B cell (primary cell): ENCODE measurements around the gene SH3YL1. TPM values are rescaled to one million over a fixed set of nuclear protein-coding genes. Genes with fewer than 3 reads are reported as not detected.

Experiments used
- ATAC-seq: fragments of 200-7000 bp; cut with Tn5 transposase; one replicate; pipeline ENCODE4 v1.10.0; 2021; ENCODE audit warnings: low read depth, mild to moderate bottlenecking, moderate number of reproducible peaks, moderate library complexity
- CTCF ChIA-PET: fragments of 350-600 bp; sonication (Branson Sonifier 250); formaldehyde crosslinking; loops from one replicate; lab custom pipeline; 2021; ENCODE audit warnings: antibody characterized with exemption, inconsistent platforms; lab: Charles Lee
- POLR2A ChIA-PET: fragments of 350-600 bp; sonication (Branson Sonifier 250); formaldehyde crosslinking; loops from one replicate; lab custom pipeline; 2021; ENCODE audit warnings: antibody characterized with exemption; lab: Charles Lee
- DNase-seq: peaks from one replicate; pipeline ENCODE4 v3.0.0; 2013
- H2AFZ ChIP-seq: 2 replicates; pipeline ENCODE4 v1.6.1; 2012; ENCODE audit warnings: mild to moderate bottlenecking, low read depth, low read length; ENCODE audit not compliant: insufficient read depth, poor library complexity, severe bottlenecking
- H3K27ac ChIP-seq, 2 donors: 1 replicate in 1 of 2; 2 replicates in 1 of 2; pipeline ENCODE4 v1.5.1; 2012 to 2013; ENCODE audit warnings: low read length in 2 of 2, mild to moderate bottlenecking in 2 of 2, moderate library complexity in 1 of 2
- H3K27me3 ChIP-seq, 4 experiments: fragments of 200-600 bp in 1 of 4; sonication (generic) in 1 of 4; replicated peaks in 1 of 4; 1 replicate in 2 of 4; 2 replicates in 2 of 4; pipeline versions ENCODE4 v1.6.1 to v1.7.0; 2013 to 2016; ENCODE audit warnings: low read length in 3 of 4, mild to moderate bottlenecking in 2 of 4, mixed read lengths in 1 of 4, moderate library complexity in 1 of 4; ENCODE audit not compliant: insufficient read depth in 4 of 4, control insufficient read depth in 3 of 4; ENCODE audit errors: control extremely low read depth in 1 of 4
- H3K36me3 ChIP-seq, 2 experiments: replicated peaks in 1 of 2; 1 replicate in 1 of 2; 2 replicates in 1 of 2; pipeline versions ENCODE4 v1.6.1 to v1.7.1; 2013; ENCODE audit warnings: low read length in 1 of 2; ENCODE audit not compliant: insufficient read depth in 2 of 2, control insufficient read depth in 1 of 2; ENCODE audit errors: control extremely low read depth in 1 of 2, extremely low read depth in 1 of 2
- H3K4me1 ChIP-seq, 2 donors: fragments of 200-600 bp in 1 of 2; sonication (generic) in 1 of 2; 1 replicate in 1 of 2; 2 replicates in 1 of 2; pipeline versions ENCODE4 v1.5.1 to v1.6.1; 2013 to 2017; ENCODE audit warnings: low read length in 2 of 2; ENCODE audit not compliant: control insufficient read depth in 2 of 2, insufficient read depth in 2 of 2
- H3K4me2 ChIP-seq: replicated peaks from 2 replicates; pipeline ENCODE3; 2012; ENCODE audit warnings: mild to moderate bottlenecking, low read depth, low read length; ENCODE audit not compliant: poor library complexity, severe bottlenecking
- H3K4me3 ChIP-seq, 5 experiments: fragments of 200-600 bp in 1 of 5; sonication (generic) in 1 of 5; 1 replicate in 3 of 5; 2 replicates in 2 of 5; pipeline versions ENCODE4 v1.5.1 to v1.7.0; 2011 to 2016; ENCODE audit warnings: low read length in 4 of 5, mild to moderate bottlenecking in 4 of 5, low read depth in 2 of 5, control low read depth in 1 of 5, moderate library complexity in 1 of 5; ENCODE audit not compliant: insufficient read depth in 1 of 5; ENCODE audit errors: control extremely low read depth in 1 of 5, extremely low read depth in 1 of 5
- H3K79me2 ChIP-seq: fragments of 200-600 bp; sonication (generic); one replicate; pipeline ENCODE4 v1.6.0; 2016; ENCODE audit warnings: low read length; ENCODE audit not compliant: control insufficient read depth, insufficient read depth
- H3K9ac ChIP-seq: fragments of 200-600 bp; sonication (generic); 2 replicates; pipeline ENCODE4 v1.6.1; 2017; ENCODE audit warnings: mild to moderate bottlenecking, low read length, moderate library complexity
- H3K9me3 ChIP-seq, 3 donors: one replicate each; pipeline versions ENCODE4 v1.6.1 to v1.7.1; 2013; ENCODE audit warnings: low read length in 2 of 3; ENCODE audit not compliant: control insufficient read depth in 2 of 3, insufficient read depth in 1 of 3; ENCODE audit errors: control extremely low read depth in 1 of 3
- H4K20me1 ChIP-seq: 2 replicates; pipeline ENCODE4 v1.6.0; 2012; ENCODE audit warnings: mild to moderate bottlenecking, low read length; ENCODE audit not compliant: insufficient read depth, control insufficient read depth, poor library complexity, severe bottlenecking
- H3K27ac Mint-ChIP-seq: one replicate; pipeline ENCODE4 v1.8.0; 2021; ENCODE audit warnings: mixed read lengths
- H3K27me3 Mint-ChIP-seq: one replicate; pipeline ENCODE4 v1.8.0; 2021; ENCODE audit warnings: mixed read lengths
- H3K4me1 Mint-ChIP-seq: one replicate; pipeline ENCODE4 v1.8.0; 2021; ENCODE audit warnings: mixed read lengths
- H3K4me3 Mint-ChIP-seq: one replicate; pipeline ENCODE4 v1.8.0; 2021; ENCODE audit warnings: mixed read lengths
- H3K9me3 Mint-ChIP-seq: one replicate; pipeline ENCODE4 v1.8.0; 2022; ENCODE audit warnings: mixed read lengths; ENCODE audit not compliant: insufficient read depth
- CTCF ChIP-seq: fragments of 200-600 bp; IDR thresholded peaks from one replicate; pipeline ENCODE4 v1.8.0; 2022; ENCODE audit warnings: antibody characterized with exemption, mild to moderate bottlenecking
- EZH2 ChIP-seq: IDR thresholded peaks from 2 replicates; pipeline ENCODE4 v1.6.1; 2012; ENCODE audit warnings: borderline replicate concordance, low read depth, mild to moderate bottlenecking, moderate library complexity, low read length; ENCODE audit not compliant: insufficient read depth, poor library complexity, severe bottlenecking
- WGBS: methylation state at CpG from one replicate; pipeline ENCODE4 v1.1.5; 2013; ENCODE audit warnings: missing lambda C conversion rate; ENCODE audit not compliant: insufficient coverage; 5-methylcytosine and 5-hydroxymethylcytosine counted together
- intact Hi-C: fragments of 100-400 bp; cut with micrococcal nuclease; formaldehyde crosslinking; loops from one replicate; pipeline ENCODE4 v1.10.0; 2022
- polyA plus RNA-seq: library from polyadenylated mRNA; depleted of rRNA; stranded (reverse); fragments of >200 nt; gene quantifications from 2 replicates; pipeline ENCODE4 v1.2.3, GENCODE V29; 2012
- total RNA-seq, 2 donors: library from RNA; stranded (reverse); fragments of 120-200 nt in 1 of 2; gene quantifications; 1 replicate in 1 of 2; 2 replicates in 1 of 2; pipeline versions ENCODE4 v1.2.3 to v1.2.4, GENCODE V29; 2013 to 2022

Gene SH3YL1
- total and polyA plus RNA-seq, 2 donors (not counting 1 experiment from before 2014, with no cell fraction given), result 33.2 to 48.4 TPM

- peaks cover 35% of the 10 kb centered on the region for H3K4me1 Mint-ChIP-seq
- TF ChIP-seq CTCF (no peak), EZH2 (no peak)
- POLR2A ChIA-PET, result interaction anchor here (0.5 kb wide), 1 partner anchor 167 kb away, joined by 3 read pairs; no protein-coding TSS in a partner anchor
- Histone ChIP-seq H3K4me2 (peak overlapping the region; percentile 98), H3K9ac (peak overlapping the region; percentile 90), H4K20me1 (peaks cover 15% of the 10 kb centered on the region), H3K27me3 (no peaks in the 10 kb centered on the region), H3K9me3 (peaks cover 0 to 2% (median 0%) of the 10 kb centered on the region in 3 donors), H3K4me1 (peaks cover 21 to 22% of the 10 kb centered on the region in 2 donors), H3K36me3 (peaks cover 0 to 3% of the 10 kb centered on the region in 2 experiments), H3K4me3 (peak overlapping the region in 4 of 5 experiments; percentile 81 to 93 (median 86)), H3K79me2 (peaks cover 34% of the 10 kb centered on the region), H2AFZ (peak overlapping the region; percentile 92), H3K27ac (peak overlapping the region in 1 of 2 donors; percentile 75)
- no peaks in the 10 kb centered on the region for H3K27me3 Mint-ChIP-seq
- intact Hi-C loops, result loop anchor here (10.0 kb wide), 1 partner anchor 202 kb away; no protein-coding TSS in a partner anchor
- ATAC-seq (no peak), DNase-seq (peak; percentile 24)
- WGBS, result 74% methylated on average over 35 of the region's 42 CpGs
- CTCF ChIA-PET, result no interaction called here
- H3K9me3 Mint-ChIP-seq, result peaks cover 2% of the 10 kb centered on the region
- peak overlapping the region; percentile 97 for H3K4me3 Mint-ChIP-seq
- peak overlapping the region; percentile 63 for H3K27ac Mint-ChIP-seq
Measured at GRCh38 chr2:263022-263738, 652 bp downstream of the SH3YL1 start.

GRCh38 chr2:262117-262516, 1.7 kb downstream of the SH3YL1 start:
- intact Hi-C loops, result loop anchor here (10.0 kb wide), 1 partner anchor 203 kb away; no protein-coding TSS in a partner anchor
- Mint-ChIP-seq H3K9me3 (peaks cover 2% of the 10 kb centered on the region), H3K27me3 (no peaks in the 10 kb centered on the region), H3K27ac (no peak overlapping the region), H3K4me1 (peaks cover 28% of the 10 kb centered on the region), H3K4me3 (peak overlapping the region; percentile 26)
- Histone ChIP-seq H3K27ac (no peak overlapping the region), H3K4me1 (peaks cover 21 to 22% of the 10 kb centered on the region in 2 donors), H2AFZ (no peak overlapping the region), H3K4me2 (no peak overlapping the region), H3K79me2 (peaks cover 23% of the 10 kb centered on the region), H3K9ac (no peak overlapping the region), H3K4me3 (no peak overlapping the region), H3K27me3 (no peaks in the 10 kb centered on the region), H3K9me3 (peaks cover 0 to 2% (median 0%) of the 10 kb centered on the region in 3 donors), H3K36me3 (peaks cover 0 to 3% of the 10 kb centered on the region in 2 experiments), H4K20me1 (peaks cover 5% of the 10 kb centered on the region)
- TF ChIP-seq CTCF (no peak), EZH2 (no peak)
- WGBS, result no CpG with 5 or more reads among the region's 3 CpGs
- ATAC-seq (no peak), DNase-seq (no peak)
- POLR2A ChIA-PET, result no interaction called here
- CTCF ChIA-PET, result interaction anchor here (1.6 kb wide), 1 partner anchor 16 kb away, joined by 7 read pairs; no protein-coding TSS in a partner anchor
